PC-9 (cell line): ENCODE results near the gene MT1G. TPM values are rescaled to one million over a fixed set of nuclear protein-coding genes. Genes with fewer than 3 reads are reported as not detected.

Experiments used
- BruUV-seq: library from RNA; stranded (reverse); fragments of 400-500 nt; replicated peaks from 2 replicates; lab custom pipeline; 2021; lab: Mats Ljungman, UMichigan
- CTCF ChIA-PET: fragments of 300-600 bp; sonication (Branson Sonifier 250); formaldehyde crosslinking; loops from one replicate; lab custom pipeline; 2022; ENCODE audit warnings: antibody characterized with exemption; lab: Charles Lee
- POLR2A ChIA-PET: fragments of 300-600 bp; sonication (Branson Sonifier 250); formaldehyde crosslinking; loops from one replicate; lab custom pipeline; 2022; ENCODE audit warnings: antibody characterized with exemption; ENCODE audit not compliant: unreplicated experiment; lab: Charles Lee
- DNase-seq, 2 experiments: peaks; one replicate each; pipeline versions ENCODE4 v3.0.0 to v3.0.0-alpha.2; 2015 to 2022; ENCODE audit warnings: mixed read lengths in 1 of 2
- H2AFZ ChIP-seq: fragments of 200-600 bp; sonication (generic); 2 replicates; pipeline ENCODE4 v1.8.1; 2017; ENCODE audit warnings: antibody characterized with exemption
- H3F3A ChIP-seq: fragments of 200-600 bp; sonication (generic); 2 replicates; pipeline ENCODE4 v1.8.1; 2017; ENCODE audit warnings: antibody characterized with exemption, mild to moderate bottlenecking, low read depth; ENCODE audit not compliant: insufficient read depth
- H3K27ac ChIP-seq: fragments of 200-600 bp; sonication (generic); 2 replicates; pipeline ENCODE4 v1.6.1; 2016; ENCODE audit warnings: mixed run types
- H3K27me3 ChIP-seq: fragments of 200-600 bp; sonication (generic); 2 replicates; pipeline ENCODE4 v1.6.1; 2016; ENCODE audit warnings: low read depth, mixed run types; ENCODE audit not compliant: insufficient read depth
- H3K36me3 ChIP-seq: fragments of 200-600 bp; sonication (generic); 2 replicates; pipeline ENCODE4 v1.6.1; 2016; ENCODE audit warnings: low read depth, mixed run types
- H3K4me1 ChIP-seq: fragments of 200-600 bp; sonication (generic); replicated peaks from 2 replicates; pipeline ENCODE4 v1.6.1; 2016; ENCODE audit warnings: mixed run types; ENCODE audit not compliant: insufficient read depth
- H3K4me2 ChIP-seq: fragments of 200-600 bp; sonication (generic); 2 replicates; pipeline ENCODE4 v1.6.1; 2017; ENCODE audit warnings: mixed run types
- H3K4me3 ChIP-seq: fragments of 200-600 bp; sonication (generic); 2 replicates; pipeline ENCODE4 v1.6.1; 2016; ENCODE audit warnings: mixed run types
- H3K79me2 ChIP-seq: fragments of 200-600 bp; sonication (generic); 2 replicates; pipeline ENCODE4 v1.6.1; 2017; ENCODE audit warnings: low read depth, mixed run types
- H3K9me2 ChIP-seq: fragments of 200-600 bp; sonication (generic); 2 replicates; pipeline ENCODE4 v1.8.1; 2017; ENCODE audit warnings: mild to moderate bottlenecking; ENCODE audit not compliant: insufficient read depth
- H3K9me3 ChIP-seq: fragments of 200-600 bp; sonication (generic); 2 replicates; pipeline ENCODE4 v1.8.1; 2016; ENCODE audit warnings: low read depth; ENCODE audit not compliant: insufficient read depth
- H4K20me1 ChIP-seq: fragments of 200-600 bp; sonication (generic); 2 replicates; pipeline ENCODE4 v1.8.1; 2017; ENCODE audit not compliant: insufficient read depth
- EZH2 ChIP-seq: fragments of 200-600 bp; sonication (generic); IDR thresholded peaks from 2 replicates; pipeline ENCODE4 v1.8.0; 2017; ENCODE audit warnings: antibody characterized with exemption, low read depth
- intact Hi-C: fragments of 100-400 bp; cut with micrococcal nuclease; formaldehyde crosslinking; loops from one replicate; pipeline ENCODE4 v1.10.0; 2022; ENCODE audit not compliant: unreplicated experiment
- total RNA-seq: library from RNA; stranded (reverse); gene quantifications from 2 replicates; pipeline ENCODE4 v1.2.3, GENCODE V29; 2021
- TF ChIP-seq, protein P1 (sequence below): fragments of 200-600 bp; sonication (generic); conservative IDR thresholded peaks from 2 replicates; pipeline ENCODE4 v1.6.1; 2017; ENCODE audit warnings: mixed run types, antibody characterized with exemption, mild to moderate bottlenecking, moderate library complexity

Gene MT1G
- total RNA-seq, 1 experiment from 2014 or later: not detected

DNA sequence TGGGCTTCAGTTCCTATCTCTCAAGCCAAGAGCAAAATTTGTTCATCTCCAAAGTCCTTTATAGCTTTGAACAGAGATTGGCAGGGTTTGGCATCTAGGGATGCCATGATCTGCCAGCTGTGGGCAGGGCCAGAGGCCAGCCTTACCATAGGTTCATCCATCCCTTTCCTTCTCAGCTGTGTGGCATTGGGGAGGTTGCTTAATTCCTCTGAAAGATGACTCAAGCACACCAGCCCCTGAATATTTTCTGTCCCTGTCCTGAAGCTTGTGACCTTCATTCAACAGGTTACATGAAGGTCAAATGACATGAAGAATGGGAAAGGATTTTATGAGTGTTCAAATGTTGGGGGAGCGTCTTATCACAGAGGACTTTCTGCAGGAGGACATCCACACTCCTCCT is 3.4 kb downstream of the MT1G start:
- Histone ChIP-seq H3K36me3 (no peaks in the 10 kb centered on the region), H3K27ac (no peak overlapping the region), H3K27me3 (peaks cover 8% of the 10 kb centered on the region), H2AFZ (no peak overlapping the region), H3F3A (peaks cover 4% of the 10 kb centered on the region), H4K20me1 (no peaks in the 10 kb centered on the region), H3K4me2 (no peak overlapping the region), H3K9me3 (no peaks in the 10 kb centered on the region), H3K79me2 (no peaks in the 10 kb centered on the region), H3K9me2 (no peaks in the 10 kb centered on the region), H3K4me3 (no peak overlapping the region), H3K4me1 (peaks cover 15% of the 10 kb centered on the region)
- ChIA-PET POLR2A (no interaction called here), CTCF (no interaction called here)
- TF ChIP-seq EZH2: no peak
- TF ChIP-seq, protein P1, sequence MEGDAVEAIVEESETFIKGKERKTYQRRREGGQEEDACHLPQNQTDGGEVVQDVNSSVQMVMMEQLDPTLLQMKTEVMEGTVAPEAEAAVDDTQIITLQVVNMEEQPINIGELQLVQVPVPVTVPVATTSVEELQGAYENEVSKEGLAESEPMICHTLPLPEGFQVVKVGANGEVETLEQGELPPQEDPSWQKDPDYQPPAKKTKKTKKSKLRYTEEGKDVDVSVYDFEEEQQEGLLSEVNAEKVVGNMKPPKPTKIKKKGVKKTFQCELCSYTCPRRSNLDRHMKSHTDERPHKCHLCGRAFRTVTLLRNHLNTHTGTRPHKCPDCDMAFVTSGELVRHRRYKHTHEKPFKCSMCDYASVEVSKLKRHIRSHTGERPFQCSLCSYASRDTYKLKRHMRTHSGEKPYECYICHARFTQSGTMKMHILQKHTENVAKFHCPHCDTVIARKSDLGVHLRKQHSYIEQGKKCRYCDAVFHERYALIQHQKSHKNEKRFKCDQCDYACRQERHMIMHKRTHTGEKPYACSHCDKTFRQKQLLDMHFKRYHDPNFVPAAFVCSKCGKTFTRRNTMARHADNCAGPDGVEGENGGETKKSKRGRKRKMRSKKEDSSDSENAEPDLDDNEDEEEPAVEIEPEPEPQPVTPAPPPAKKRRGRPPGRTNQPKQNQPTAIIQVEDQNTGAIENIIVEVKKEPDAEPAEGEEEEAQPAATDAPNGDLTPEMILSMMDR: no peak
- no TSS peak for BruUV-seq
- intact Hi-C loops: no loop called here
- no peak for DNase-seq

DNA sequence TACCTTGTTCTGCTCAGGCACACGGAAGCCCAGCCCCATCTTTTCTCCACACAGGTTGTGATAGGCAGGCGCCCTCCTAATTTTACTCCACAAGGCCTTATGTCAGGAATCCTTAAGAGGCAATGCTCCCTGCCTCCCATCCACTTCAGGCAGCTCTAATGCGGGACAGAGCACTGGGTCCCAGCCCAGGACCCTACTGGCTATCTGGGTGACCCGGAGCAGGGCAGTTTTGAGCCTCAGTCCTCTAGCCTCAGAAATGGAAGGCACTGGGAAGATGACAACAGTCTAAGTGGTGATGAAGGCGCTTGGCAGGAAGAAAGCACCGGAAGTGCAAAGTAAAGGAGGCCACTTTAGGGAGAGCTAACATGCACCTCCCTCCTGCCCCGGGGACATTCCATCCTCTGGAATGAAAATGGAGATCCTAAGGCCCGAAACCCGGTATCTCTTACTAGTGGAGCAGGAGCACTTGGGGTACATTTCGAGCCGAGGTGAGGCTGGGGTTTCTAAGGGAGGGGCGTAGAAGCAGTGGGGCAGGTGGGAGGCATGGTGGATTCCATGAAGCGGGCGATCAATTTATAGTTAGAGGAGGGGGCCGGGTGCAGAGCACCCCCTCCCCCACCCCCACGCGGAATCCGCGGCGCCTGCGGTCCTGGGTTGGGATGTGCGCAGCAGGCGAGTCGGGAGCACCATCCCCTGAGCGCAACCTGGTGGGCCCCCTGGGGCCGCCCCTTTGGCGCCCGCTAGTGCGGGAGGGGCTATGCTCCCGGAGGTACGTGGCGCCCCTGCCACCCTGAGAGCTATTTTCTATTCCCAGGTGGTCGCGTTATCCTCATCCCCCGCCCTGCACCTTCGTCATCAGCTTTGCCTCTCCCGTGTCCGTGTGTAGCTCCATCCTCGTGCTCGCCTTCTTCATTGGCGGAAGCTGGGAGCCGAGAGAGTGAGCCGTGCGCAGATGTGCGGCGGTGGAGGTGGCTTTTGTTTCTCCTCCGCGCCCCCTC is 5.2 kb downstream of the MT1G start:
- no peak overlapping the region for H2AFZ ChIP-seq
- intact Hi-C loops: no loop called here
- peaks cover 19% of the 10 kb centered on the region for H3K4me1 ChIP-seq
- H3K79me2 ChIP-seq: no peaks in the 10 kb centered on the region
- POLR2A ChIA-PET: no interaction called here
- no peaks in the 10 kb centered on the region for H3K9me2 ChIP-seq
- no peak overlapping the region for H3K4me2 ChIP-seq
- no peak for TF ChIP-seq EZH2
- TF ChIP-seq, protein P1: no peak
- H3K36me3 ChIP-seq: no peaks in the 10 kb centered on the region
- peaks cover 4% of the 10 kb centered on the region for H3F3A ChIP-seq
- no peak overlapping the region for H3K27ac ChIP-seq
- no peak for DNase-seq
- no peaks in the 10 kb centered on the region for H4K20me1 ChIP-seq
- no peak overlapping the region for H3K4me3 ChIP-seq
- CTCF ChIA-PET: no interaction called here
- no peaks in the 10 kb centered on the region for H3K9me3 ChIP-seq
- BruUV-seq: no TSS peak
- peaks cover 11% of the 10 kb centered on the region for H3K27me3 ChIP-seq

DNA sequence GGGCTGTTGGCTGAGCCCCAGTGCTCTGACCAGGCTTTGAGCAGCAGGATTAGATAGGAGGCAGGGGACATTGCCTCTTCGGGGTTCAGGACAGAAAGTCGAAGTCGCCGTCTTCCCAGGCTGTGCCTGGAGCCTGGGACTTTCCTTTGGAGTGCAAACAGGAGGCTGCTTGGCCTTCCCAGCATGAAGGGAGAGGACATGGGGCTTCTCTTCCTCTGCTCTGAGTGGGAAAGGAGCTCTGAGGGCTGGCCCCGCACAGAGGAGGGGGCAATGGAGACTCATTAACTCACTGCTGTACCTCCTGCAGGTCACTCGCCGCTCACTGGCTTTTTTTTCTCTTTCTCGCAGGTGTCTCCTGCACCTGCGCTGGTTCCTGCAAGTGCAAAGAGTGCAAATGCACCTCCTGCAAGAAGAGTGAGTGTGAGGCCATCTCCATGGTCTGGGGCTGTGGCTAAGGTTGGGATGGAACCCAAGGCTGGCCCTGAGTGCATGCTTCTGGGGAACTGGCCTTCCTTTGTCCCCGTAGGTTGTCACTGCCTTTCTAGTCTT is 9.5 kb downstream of the MT1G start:
- Histone ChIP-seq H3K9me3 (no peaks in the 10 kb centered on the region), H3K4me3 (peak overlapping the region; percentile 55), H4K20me1 (no peaks in the 10 kb centered on the region), H3K4me2 (peak overlapping the region; percentile 82), H3K27ac (no peak overlapping the region), H3K79me2 (no peaks in the 10 kb centered on the region), H3K36me3 (no peaks in the 10 kb centered on the region), H3K4me1 (peaks cover 17% of the 10 kb centered on the region), H3K27me3 (peaks cover 11% of the 10 kb centered on the region), H3K9me2 (no peaks in the 10 kb centered on the region), H2AFZ (no peak overlapping the region), H3F3A (peaks cover 17% of the 10 kb centered on the region; the same call in 1 of the 2 replicates)
- ChIA-PET POLR2A (no interaction called here), CTCF (no interaction called here)
- TF ChIP-seq, protein P1: no peak
- TF ChIP-seq EZH2: no peak
- DNase-seq: no peak
- no TSS peak for BruUV-seq
- intact Hi-C loops: no loop called here
